MCF 10A (cell line): ENCODE measurements around the gene MXD3. TPM values are rescaled to one million over a fixed set of nuclear protein-coding genes. Genes with fewer than 3 reads are reported as not detected.

Experiments
- BruUV-seq: library from RNA; stranded (reverse); fragments of 400-500 nt; replicated peaks from 2 replicates; lab custom pipeline; 2021; lab: Mats Ljungman, UMichigan
- CTCF ChIA-PET: fragments of 300-600 bp; sonication (Branson Sonifier 250); formaldehyde crosslinking; extraction: SDS; loops from one replicate; lab custom pipeline; 2021; ENCODE audit warnings: antibody characterized with exemption, inconsistent platforms; lab: Yijun Ruan, JAX
- POLR2A ChIA-PET: fragments of 300-600, 350-650 bp; sonication (Branson Sonifier 250); formaldehyde crosslinking; extraction: SDS; loops from one replicate; lab custom pipeline; 2020; ENCODE audit warnings: antibody characterized with exemption, inconsistent platforms; lab: Yijun Ruan, JAX
- DNase-seq: peaks from one replicate; pipeline ENCODE4 v3.0.0-alpha.2; 2018; ENCODE audit not compliant: unreplicated experiment
- H3K27ac Mint-ChIP-seq: one replicate; pipeline ENCODE4 v1.8.0; 2022; ENCODE audit warnings: mild to moderate bottlenecking, low read depth, mixed read lengths; ENCODE audit not compliant: unreplicated experiment
- H3K27me3 Mint-ChIP-seq: one replicate; pipeline ENCODE4 v1.8.0; 2022; ENCODE audit warnings: mixed read lengths; ENCODE audit not compliant: insufficient read depth, unreplicated experiment
- H3K36me3 Mint-ChIP-seq: one replicate; pipeline ENCODE4 v1.8.0; 2022; ENCODE audit warnings: mild to moderate bottlenecking, moderate library complexity, mixed read lengths; ENCODE audit not compliant: insufficient read depth, unreplicated experiment
- H3K4me1 Mint-ChIP-seq: one replicate; pipeline ENCODE4 v1.8.0; 2022; ENCODE audit warnings: mixed read lengths; ENCODE audit not compliant: insufficient read depth, unreplicated experiment
- H3K4me3 Mint-ChIP-seq: one replicate; pipeline ENCODE4 v1.8.0; 2022; ENCODE audit warnings: mild to moderate bottlenecking, moderate library complexity, mixed read lengths; ENCODE audit not compliant: unreplicated experiment
- H3K9me3 Mint-ChIP-seq: one replicate; pipeline ENCODE4 v1.8.0; 2022; ENCODE audit warnings: mixed read lengths; ENCODE audit not compliant: unreplicated experiment
- intact Hi-C: fragments of 100-400 bp; cut with micrococcal nuclease; formaldehyde crosslinking; loops from 2 replicates; pipeline ENCODE4 v1.14.1; 2022
- total RNA-seq: library from RNA; stranded (reverse); gene quantifications from 2 replicates; pipeline ENCODE4 v1.2.3, GENCODE V29; 2022
- TF ChIP-seq, protein P1 (sequence below): fragments of 200-600 bp; IDR thresholded peaks from one replicate; pipeline ENCODE4 v1.8.0; 2022; ENCODE audit warnings: antibody characterized with exemption, mild to moderate bottlenecking; ENCODE audit not compliant: unreplicated experiment

Gene MXD3
- total RNA-seq, 1 experiment from 2014 or later = 13.2 TPM

DNA sequence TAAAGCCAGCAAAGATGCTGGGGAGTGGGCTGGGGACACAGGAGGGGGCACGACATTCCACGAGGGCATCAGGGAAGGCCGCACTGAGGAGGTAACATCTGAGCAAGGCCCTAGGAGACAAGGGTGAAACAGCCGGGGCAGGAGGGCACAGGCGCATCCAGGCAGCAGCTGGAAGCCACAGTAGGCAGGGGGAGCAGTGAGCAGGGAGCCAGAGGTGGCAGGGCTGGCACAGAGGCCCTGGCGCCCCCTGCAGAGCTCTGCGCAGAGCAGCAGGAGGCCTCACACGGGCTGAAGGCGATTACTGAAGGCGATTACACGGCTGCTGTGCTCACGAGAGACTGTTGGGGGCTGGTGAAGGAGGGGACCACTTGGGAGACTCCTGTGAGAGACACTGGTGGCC is 24.4 kb upstream of the MXD3 start:
- peak; percentile 43 for DNase-seq
- intact Hi-C loops = no loop called here
- ChIA-PET CTCF (interaction anchor here (0.7 to 1.7 kb wide), 6 partner anchors 16 to 54 kb away, joined by 3 to 7 read pairs (median 4); no protein-coding TSS in a partner anchor), POLR2A (no interaction called here)
- peak overlapping the region; percentile 2 for H3K27ac Mint-ChIP-seq
- no peaks in the 10 kb centered on the region for H3K9me3 Mint-ChIP-seq
- BruUV-seq = no TSS peak
- H3K4me1 Mint-ChIP-seq = peaks cover 8% of the 10 kb centered on the region
- TF ChIP-seq, protein P1, sequence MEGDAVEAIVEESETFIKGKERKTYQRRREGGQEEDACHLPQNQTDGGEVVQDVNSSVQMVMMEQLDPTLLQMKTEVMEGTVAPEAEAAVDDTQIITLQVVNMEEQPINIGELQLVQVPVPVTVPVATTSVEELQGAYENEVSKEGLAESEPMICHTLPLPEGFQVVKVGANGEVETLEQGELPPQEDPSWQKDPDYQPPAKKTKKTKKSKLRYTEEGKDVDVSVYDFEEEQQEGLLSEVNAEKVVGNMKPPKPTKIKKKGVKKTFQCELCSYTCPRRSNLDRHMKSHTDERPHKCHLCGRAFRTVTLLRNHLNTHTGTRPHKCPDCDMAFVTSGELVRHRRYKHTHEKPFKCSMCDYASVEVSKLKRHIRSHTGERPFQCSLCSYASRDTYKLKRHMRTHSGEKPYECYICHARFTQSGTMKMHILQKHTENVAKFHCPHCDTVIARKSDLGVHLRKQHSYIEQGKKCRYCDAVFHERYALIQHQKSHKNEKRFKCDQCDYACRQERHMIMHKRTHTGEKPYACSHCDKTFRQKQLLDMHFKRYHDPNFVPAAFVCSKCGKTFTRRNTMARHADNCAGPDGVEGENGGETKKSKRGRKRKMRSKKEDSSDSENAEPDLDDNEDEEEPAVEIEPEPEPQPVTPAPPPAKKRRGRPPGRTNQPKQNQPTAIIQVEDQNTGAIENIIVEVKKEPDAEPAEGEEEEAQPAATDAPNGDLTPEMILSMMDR = peak; percentile 41
- H3K36me3 Mint-ChIP-seq = peaks cover 73% of the 10 kb centered on the region
- H3K27me3 Mint-ChIP-seq = no peaks in the 10 kb centered on the region
- no peak overlapping the region for H3K4me3 Mint-ChIP-seq

DNA sequence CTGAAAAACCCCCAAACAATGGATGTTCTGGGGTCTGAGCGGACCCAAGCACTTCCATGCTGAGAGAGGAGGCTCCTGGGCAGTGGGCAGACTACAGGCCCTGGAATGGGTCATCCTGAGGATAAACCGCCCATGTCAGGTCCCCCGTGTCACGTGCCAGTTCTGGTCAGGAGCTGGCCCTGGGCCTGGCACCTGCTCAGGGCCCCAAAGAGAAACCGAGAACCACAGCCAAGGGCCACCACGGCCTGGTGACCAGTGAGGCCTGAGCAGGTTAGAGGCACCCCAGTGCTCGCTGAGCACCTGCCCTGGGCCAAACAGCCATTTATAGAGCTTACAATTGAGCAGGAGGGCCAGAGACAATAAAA is 24.0 kb upstream of the MXD3 start:
- H3K27me3 Mint-ChIP-seq = no peaks in the 10 kb centered on the region
- peaks cover 8% of the 10 kb centered on the region for H3K4me1 Mint-ChIP-seq
- intact Hi-C loops = no loop called here
- H3K27ac Mint-ChIP-seq = peak overlapping the region; percentile 2
- DNase-seq = no peak
- H3K4me3 Mint-ChIP-seq = no peak overlapping the region
- TF ChIP-seq, protein P1 = no peak
- no TSS peak for BruUV-seq
- ChIA-PET POLR2A (no interaction called here), CTCF (interaction anchor here (0.7 to 1.7 kb wide), 5 partner anchors 16 to 54 kb away, joined by 3 to 7 read pairs (median 4); no protein-coding TSS in a partner anchor)
- no peaks in the 10 kb centered on the region for H3K9me3 Mint-ChIP-seq
- peaks cover 73% of the 10 kb centered on the region for H3K36me3 Mint-ChIP-seq

DNA sequence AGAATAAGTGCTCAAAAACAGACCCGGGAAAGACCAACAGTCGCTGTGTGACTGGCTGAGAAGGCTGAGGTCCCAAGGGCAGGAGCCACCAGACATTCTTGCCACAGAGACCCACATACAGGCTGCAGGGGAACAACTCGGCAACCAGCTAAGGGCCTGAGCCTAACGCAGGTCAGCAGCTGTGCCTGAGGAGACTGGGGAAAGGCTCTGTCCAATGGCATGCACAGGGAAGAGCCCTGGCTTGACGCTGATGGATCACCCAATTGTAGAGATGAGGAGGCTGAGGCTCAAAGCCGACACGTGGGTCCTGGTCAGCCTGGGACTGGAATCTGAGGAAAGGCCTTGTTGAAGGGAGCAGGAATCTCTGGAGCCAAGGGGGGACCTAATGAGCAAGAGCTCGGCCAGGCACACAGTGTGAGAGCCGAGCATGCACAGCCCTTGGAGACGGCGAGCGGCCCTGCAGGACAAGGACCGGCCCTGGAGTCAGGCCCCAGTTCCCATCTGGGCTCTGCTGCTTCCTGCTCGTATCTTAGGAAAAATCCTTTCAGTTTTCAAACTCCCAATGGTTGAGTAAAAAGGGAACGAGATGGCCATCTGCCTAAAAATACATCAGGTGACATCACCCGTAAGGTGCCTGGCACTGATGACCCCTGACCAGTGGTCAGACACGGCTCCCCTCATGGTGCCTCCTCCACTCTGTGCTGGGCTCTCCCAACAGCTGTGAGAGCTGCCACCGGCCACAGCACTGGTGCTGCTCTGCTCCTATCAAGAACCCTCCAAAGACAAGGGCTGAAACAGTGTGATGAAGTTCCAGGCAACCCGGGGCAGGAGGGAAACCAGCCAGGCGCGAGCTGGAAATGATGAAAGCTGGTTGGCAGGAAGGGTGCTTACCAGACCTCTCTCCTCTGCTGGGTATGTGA is 23.3 kb upstream of the MXD3 start:
- Mint-ChIP-seq H3K4me3 (no peak overlapping the region), H3K27me3 (no peaks in the 10 kb centered on the region), H3K27ac (no peak overlapping the region), H3K4me1 (peaks cover 8% of the 10 kb centered on the region), H3K9me3 (no peaks in the 10 kb centered on the region), H3K36me3 (peaks cover 73% of the 10 kb centered on the region)
- TF ChIP-seq, protein P1 = no peak
- BruUV-seq = no TSS peak
- POLR2A ChIA-PET = no interaction called here
- intact Hi-C loops = no loop called here
- CTCF ChIA-PET = interaction anchor here (0.9 to 1.7 kb wide), 5 partner anchors 15 to 36 kb away, joined by 3 to 7 read pairs (median 5); no protein-coding TSS in a partner anchor
- no peak for DNase-seq

DNA sequence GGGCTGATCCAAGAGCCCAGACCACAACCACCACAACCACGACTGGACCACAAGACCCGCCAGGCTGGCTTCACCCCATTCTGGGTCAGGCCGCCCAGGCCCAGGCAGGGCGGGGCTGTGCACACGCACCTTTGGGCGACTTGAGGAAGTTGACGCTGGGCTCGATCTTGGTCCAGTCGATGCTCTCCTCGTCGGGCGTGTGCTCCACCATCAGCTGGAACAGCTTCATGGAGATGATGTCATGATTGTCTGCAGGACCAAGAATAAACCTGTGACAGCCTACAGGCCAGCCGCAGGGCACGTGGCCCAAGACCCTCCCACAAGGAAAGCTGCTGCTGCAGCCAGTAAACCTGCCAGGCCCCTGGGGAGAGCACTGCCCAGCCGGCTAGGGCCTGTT is 22.5 kb upstream of the MXD3 start:
- H3K36me3 Mint-ChIP-seq = peaks cover 74% of the 10 kb centered on the region
- intact Hi-C loops = no loop called here
- CTCF ChIA-PET = interaction anchor here (0.8 to 2.5 kb wide), 7 partner anchors 16 to 859 kb away, joined by 3 to 11 read pairs (median 4); no protein-coding TSS in a partner anchor
- H3K27me3 Mint-ChIP-seq = no peaks in the 10 kb centered on the region
- no peak overlapping the region for H3K4me3 Mint-ChIP-seq
- no peaks in the 10 kb centered on the region for H3K9me3 Mint-ChIP-seq
- no peaks in the 10 kb centered on the region for H3K4me1 Mint-ChIP-seq
- DNase-seq = no peak
- POLR2A ChIA-PET = interaction anchor here (0.9 kb wide), 1 partner anchor 24 kb away, joined by 4 read pairs; no protein-coding TSS in a partner anchor
- BruUV-seq = no TSS peak
- TF ChIP-seq, protein P1 = no peak
- H3K27ac Mint-ChIP-seq = no peak overlapping the region
